Sigmoid colon (tissue), 7 donors: Measurements from ENCODE around the gene DACT2. TPM values are rescaled to one million over a fixed set of nuclear protein-coding genes. Genes with fewer than 3 reads are reported as not detected.

Experiments used
- DNase-seq: peaks from one replicate; pipeline ENCODE4 v3.0.0-alpha.2; 2019
- H3K27ac ChIP-seq, 4 donors: fragments of 200-600 bp; sonication (generic); one replicate each; pipeline ENCODE4 v1.5.1; 2016 to 2019; ENCODE audit warnings: mild to moderate bottlenecking in 1 of 4
- H3K27me3 ChIP-seq, 3 donors: fragments of 200-600 bp; sonication (generic); one replicate each; pipeline ENCODE4 v1.5.1; 2019; ENCODE audit warnings: mild to moderate bottlenecking in 1 of 3
- H3K36me3 ChIP-seq, 4 donors: fragments of 200-600 bp; sonication (generic); one replicate each; pipeline ENCODE4 v1.5.1; 2016 to 2019
- H3K4me1 ChIP-seq, 4 donors: fragments of 200-600 bp; sonication (generic); one replicate each; pipeline ENCODE4 v1.5.1; 2017 to 2019
- H3K4me3 ChIP-seq, 4 donors: fragments of 200-600 bp; sonication (generic); one replicate each; pipeline ENCODE4 v1.5.1; 2017 to 2019; ENCODE audit warnings: mild to moderate bottlenecking in 2 of 4, moderate library complexity in 1 of 4
- H3K9me3 ChIP-seq, 4 donors: fragments of 200-600 bp in 3 of 4; sonication (generic) in 3 of 4; one replicate each; pipeline versions ENCODE4 v1.5.1 to v1.6.1; 2013 to 2019
- CTCF ChIP-seq, 4 experiments: fragments of 450-650 bp in 3 of 4; fragments of 200-600 bp in 1 of 4; IDR thresholded peaks; one replicate each; pipeline ENCODE4 v1.5.1; 2016 to 2019; ENCODE audit warnings: antibody characterized with exemption in 4 of 4, mild to moderate bottlenecking in 3 of 4, moderate library complexity in 2 of 4
- EP300 ChIP-seq, 4 donors: sonication (generic); formaldehyde crosslinking; IDR thresholded peaks; one replicate each; pipeline ENCODE4 v1.6.1; 2017; ENCODE audit warnings: antibody characterized with exemption in 4 of 4
- POLR2A ChIP-seq, 2 donors: fragments of 450-650 bp; IDR thresholded peaks; one replicate each; pipeline ENCODE4 v1.6.1; 2016; ENCODE audit warnings: antibody characterized with exemption in 2 of 2, mild to moderate bottlenecking in 2 of 2, moderate library complexity in 2 of 2
- POLR2AphosphoS5 ChIP-seq, 4 donors: sonication (generic); formaldehyde crosslinking; IDR thresholded peaks; one replicate each; pipeline ENCODE4 v1.6.1; 2017; ENCODE audit warnings: antibody characterized with exemption in 4 of 4
- WGBS, 2 donors: extraction: QIAGEN DNeasy Blood & Tissue Kit; methylation state at CpG; one replicate each; pipeline ENCODE4 v1.1.7; 2013; 5-methylcytosine and 5-hydroxymethylcytosine counted together
- intact Hi-C: fragments of 100-400 bp; cut with DNase I; formaldehyde crosslinking; loops from one replicate; pipeline ENCODE4 v1.15.1; 2023
- polyA plus RNA-seq, 3 donors: library from polyadenylated mRNA; stranded (reverse); fragments of 200-250 nt; gene quantifications; one replicate each; pipeline ENCODE4 v1.2.3, GENCODE V29; 2013
- total RNA-seq, 4 donors: library from RNA; depleted of rRNA; stranded (reverse); fragments of >200 nt; gene quantifications; one replicate each; pipeline ENCODE4 v1.1.0, GENCODE V29; 2016
- donor health status: healthy with polysubstance abuse.
- donor health status: Bipolar disorder and iron deficiency.
- donor health status: healthy.

DACT2 gene
- total and polyA plus RNA-seq, 7 donors = 0.16 to 1.1 (median 0.60) TPM

- no peak for TF ChIP-seq EP300 (IDR thresholded peaks at IDR 0.05)
- TF ChIP-seq POLR2AphosphoS5 (IDR thresholded peaks at IDR 0.05) = no peak
- no peak for TF ChIP-seq POLR2A (IDR thresholded peaks at IDR 0.05)
- no peak for TF ChIP-seq CTCF (IDR thresholded peaks at IDR 0.05)
- Histone ChIP-seq H3K36me3 (no peaks in the 10 kb centered on the region), H3K9me3 (no peaks in the 10 kb centered on the region), H3K27me3 (no peaks in the 10 kb centered on the region), H3K4me1 (no peaks in the 10 kb centered on the region), H3K4me3 (no peak overlapping the region), H3K27ac (no peak overlapping the region)
- WGBS, 2 donors = 21 to 75% methylated on average over 9 of the region's 9 CpGs
- intact Hi-C loops = no loop called here
- no peak for DNase-seq
These were observed 14.4 kb upstream of the DACT2 start for GRCh38 chr6:168333989-168334388.

- TF ChIP-seq EP300 (IDR thresholded peaks at IDR 0.05) (no peak), POLR2AphosphoS5 (IDR thresholded peaks at IDR 0.05) (no peak), POLR2A (IDR thresholded peaks at IDR 0.05) (no peak), CTCF (IDR thresholded peaks at IDR 0.05) (no peak)
- Histone ChIP-seq H3K27ac (no peak overlapping the region), H3K4me3 (no peak overlapping the region), H3K36me3 (no peaks in the 10 kb centered on the region), H3K4me1 (no peaks in the 10 kb centered on the region), H3K9me3 (no peaks in the 10 kb centered on the region), H3K27me3 (no peaks in the 10 kb centered on the region)
- DNase-seq = no peak
- intact Hi-C loops = no loop called here
- WGBS, 2 donors = 15 to 62% methylated on average over 9 of the region's 9 CpGs
These were observed 13.9 kb upstream of the DACT2 start for GRCh38 chr6:168333491-168333890.

- DNase-seq = no peak
- H3K27me3 ChIP-seq = no peaks in the 10 kb centered on the region
- no peaks in the 10 kb centered on the region for H3K4me1 ChIP-seq
- 11 to 70% methylated on average over 5 of the region's 5 CpGs for WGBS, 2 donors
- intact Hi-C loops = no loop called here
- no peak overlapping the region for H3K27ac ChIP-seq
- TF ChIP-seq POLR2AphosphoS5 (IDR thresholded peaks at IDR 0.05) (no peak), EP300 (IDR thresholded peaks at IDR 0.05) (no peak), POLR2A (IDR thresholded peaks at IDR 0.05) (no peak), CTCF (IDR thresholded peaks at IDR 0.05) (peak in 1 of 4 experiments; percentile 19)
- no peaks in the 10 kb centered on the region for H3K9me3 ChIP-seq
- H3K4me3 ChIP-seq = no peak overlapping the region
- no peaks in the 10 kb centered on the region for H3K36me3 ChIP-seq
These were observed 13.5 kb upstream of the DACT2 start for GRCh38 chr6:168333039-168333438.

GRCh38 chr6:168332020-168332419 lies 12.4 kb upstream of the DACT2 start:
- Histone ChIP-seq H3K4me3 (no peak overlapping the region), H3K4me1 (no peaks in the 10 kb centered on the region), H3K27me3 (no peaks in the 10 kb centered on the region), H3K27ac (no peak overlapping the region), H3K36me3 (no peaks in the 10 kb centered on the region), H3K9me3 (no peaks in the 10 kb centered on the region)
- intact Hi-C loops = no loop called here
- 57 to 74% methylated on average over 13 of the region's 13 CpGs for WGBS, 2 donors
- TF ChIP-seq POLR2A (IDR thresholded peaks at IDR 0.05) (no peak), CTCF (IDR thresholded peaks at IDR 0.05) (no peak), POLR2AphosphoS5 (IDR thresholded peaks at IDR 0.05) (no peak)
- no peak for DNase-seq

GRCh38 chr6:168331058-168331457 lies 11.5 kb upstream of the DACT2 start:
- intact Hi-C loops = no loop called here
- Histone ChIP-seq H3K4me1 (no peaks in the 10 kb centered on the region), H3K27ac (no peak overlapping the region), H3K36me3 (no peaks in the 10 kb centered on the region), H3K9me3 (no peaks in the 10 kb centered on the region), H3K4me3 (no peak overlapping the region), H3K27me3 (no peaks in the 10 kb centered on the region)
- TF ChIP-seq POLR2A (IDR thresholded peaks at IDR 0.05) (no peak), EP300 (IDR thresholded peaks at IDR 0.05) (no peak), CTCF (IDR thresholded peaks at IDR 0.05) (no peak), POLR2AphosphoS5 (IDR thresholded peaks at IDR 0.05) (no peak)
- 87 to 89% methylated on average over 4 of the region's 4 CpGs for WGBS, 2 donors
- DNase-seq = no peak
